Measurements from ENCODE around the gene ATP8A2.

ATP8A2 gene

DNA sequence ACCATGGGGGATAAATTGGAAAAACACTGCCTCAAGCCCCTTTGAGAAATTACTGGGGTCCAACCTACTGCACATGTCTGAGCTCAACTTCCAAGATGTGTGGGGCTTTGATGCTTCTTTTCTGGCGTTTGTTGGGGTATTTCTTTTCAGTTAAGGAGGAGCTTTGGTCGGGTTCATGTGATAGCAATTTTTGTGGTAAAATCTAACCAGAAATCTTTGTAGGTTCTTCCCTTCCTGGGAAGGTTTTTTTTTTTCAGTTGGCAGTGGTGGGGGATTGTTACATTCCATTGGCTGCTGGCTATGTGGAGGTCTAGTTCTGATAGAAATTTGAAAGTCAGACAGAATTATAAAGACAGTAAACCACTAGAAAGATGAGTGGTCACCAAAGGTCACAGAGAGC is 327.8 kb downstream of the ATP8A2 start:
- Histone ChIP-seq H3K9ac (ENCODE audit: low read length) (no peak overlapping the region), H3K79me1 (replicated peaks; ENCODE audit: low read length, poor library complexity, severe bottlenecking) (no peaks in the 10 kb centered on the region), H3K4me2 (ENCODE audit: low read length, poor library complexity, severe bottlenecking) (no peak overlapping the region), H2AK5ac (ENCODE audit: low read length, severe bottlenecking) (no peak overlapping the region), H3K23ac (ENCODE audit: low read length in 2 of 2) (no peak overlapping the region), H3K18ac (ENCODE audit: low read depth in 1 of 2, low read length in 2 of 2) (no peak overlapping the region), H3K4me3 (ENCODE audit: insufficient read depth in 1 of 2, low read depth in 1 of 2, low read length in 2 of 2) (no peak overlapping the region), H2BK120ac (ENCODE audit: low read depth, low read length) (no peak overlapping the region), H2AFZ (ENCODE audit: low read depth, low read length) (no peak overlapping the region), H3K4me1 (ENCODE audit: control insufficient read depth, insufficient read depth, low read depth, low read length) (peaks cover 2% of the 10 kb centered on the region), H3K9me3 (ENCODE audit: control insufficient read depth, low read length) (peaks cover 3% of the 10 kb centered on the region), H3K14ac (ENCODE audit: low read length in 2 of 2) (no peak overlapping the region), H2BK12ac (ENCODE audit: low read length in 2 of 2) (no peak overlapping the region), H3K4ac (ENCODE audit: low read depth in 1 of 2, low read length in 2 of 2) (no peak overlapping the region), H3K27me3 (ENCODE audit: control insufficient read depth in 1 of 2, insufficient read depth in 1 of 2, low read length in 2 of 2) (no peaks in the 10 kb centered on the region), H2BK5ac (ENCODE audit: low read depth, low read length, poor library complexity, severe bottlenecking) (no peak overlapping the region), H3K36me3 (ENCODE audit: control insufficient read depth in 1 of 2, insufficient read depth in 2 of 2, low read depth in 1 of 2, low read length in 2 of 2) (no peaks in the 10 kb centered on the region), H4K8ac (ENCODE audit: low read length) (no peak overlapping the region), H3K27ac (ENCODE audit: low read length, poor library complexity, severe bottlenecking) (no peak overlapping the region), H4K91ac (ENCODE audit: low read length) (no peak overlapping the region), H2BK15ac (ENCODE audit: low read depth, poor library complexity, severe bottlenecking) (no peak overlapping the region)
- no peak for DNase-seq
- WGBS = 57% methylated on average over 2 of the region's 2 CpGs

DNA sequence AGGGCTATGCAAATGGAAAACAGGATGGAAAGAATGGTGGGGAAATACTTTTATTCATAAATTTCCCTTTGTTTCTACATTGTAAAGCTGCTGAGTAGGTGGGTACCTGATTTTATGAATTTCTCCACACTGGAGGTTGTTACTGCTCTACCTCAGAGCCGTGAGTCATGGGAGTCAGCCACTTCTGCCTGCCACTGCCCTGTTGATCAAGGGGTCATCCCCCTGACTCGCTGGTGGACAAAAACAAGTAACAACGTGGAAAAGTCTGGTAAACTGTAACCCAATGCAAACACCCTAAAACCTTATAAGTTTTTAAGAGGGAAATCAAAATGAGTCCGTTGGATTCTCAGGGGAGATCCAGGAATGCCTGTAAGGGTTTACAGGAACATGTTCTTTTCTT is 329.5 kb downstream of the ATP8A2 start:
- Histone ChIP-seq H3K23ac (ENCODE audit: low read length in 2 of 2) (no peak overlapping the region), H3K9me3 (ENCODE audit: control insufficient read depth, low read length) (no peaks in the 10 kb centered on the region), H3K4me2 (ENCODE audit: low read length, poor library complexity, severe bottlenecking) (no peak overlapping the region), H2BK15ac (ENCODE audit: low read depth, poor library complexity, severe bottlenecking) (no peak overlapping the region), H2AK5ac (ENCODE audit: low read length, severe bottlenecking) (no peak overlapping the region), H2BK5ac (ENCODE audit: low read depth, low read length, poor library complexity, severe bottlenecking) (no peak overlapping the region), H2AFZ (ENCODE audit: low read depth, low read length) (no peak overlapping the region), H4K8ac (ENCODE audit: low read length) (no peak overlapping the region), H3K27me3 (ENCODE audit: control insufficient read depth in 1 of 2, insufficient read depth in 1 of 2, low read length in 2 of 2) (no peaks in the 10 kb centered on the region), H3K4me1 (ENCODE audit: control insufficient read depth, insufficient read depth, low read depth, low read length) (peaks cover 2% of the 10 kb centered on the region), H3K36me3 (ENCODE audit: control insufficient read depth in 1 of 2, insufficient read depth in 2 of 2, low read depth in 1 of 2, low read length in 2 of 2) (no peaks in the 10 kb centered on the region), H3K9ac (ENCODE audit: low read length) (no peak overlapping the region), H3K27ac (ENCODE audit: low read length, poor library complexity, severe bottlenecking) (no peak overlapping the region), H3K4ac (ENCODE audit: low read depth in 1 of 2, low read length in 2 of 2) (no peak overlapping the region), H4K91ac (ENCODE audit: low read length) (no peak overlapping the region), H3K18ac (ENCODE audit: low read depth in 1 of 2, low read length in 2 of 2) (no peak overlapping the region), H3K79me1 (replicated peaks; ENCODE audit: low read length, poor library complexity, severe bottlenecking) (no peaks in the 10 kb centered on the region), H3K14ac (ENCODE audit: low read length in 2 of 2) (no peak overlapping the region), H3K4me3 (ENCODE audit: insufficient read depth in 1 of 2, low read depth in 1 of 2, low read length in 2 of 2) (no peak overlapping the region), H2BK120ac (ENCODE audit: low read depth, low read length) (no peak overlapping the region), H2BK12ac (ENCODE audit: low read length in 2 of 2) (no peak overlapping the region)
- DNase-seq = no peak
- 71% methylated on average over 3 of the region's 4 CpGs for WGBS

- H3K18ac ChIP-seq (ENCODE audit: low read depth in 1 of 2, low read length in 2 of 2) = no peak overlapping the region
- no peak overlapping the region for H2AK5ac ChIP-seq (ENCODE audit: low read length, severe bottlenecking)
- no peaks in the 10 kb centered on the region for H3K27me3 ChIP-seq (ENCODE audit: control insufficient read depth in 1 of 2, insufficient read depth in 1 of 2, low read length in 2 of 2)
- no peak overlapping the region for H2AFZ ChIP-seq (ENCODE audit: low read depth, low read length)
- H3K4ac ChIP-seq (ENCODE audit: low read depth in 1 of 2, low read length in 2 of 2) = no peak overlapping the region
- WGBS = no CpG with 5 or more reads among the region's 2 CpGs
- no peak overlapping the region for H3K14ac ChIP-seq (ENCODE audit: low read length in 2 of 2)
- no peak overlapping the region for H4K8ac ChIP-seq (ENCODE audit: low read length)
- H3K4me1 ChIP-seq (ENCODE audit: control insufficient read depth, insufficient read depth, low read depth, low read length) = peaks cover 2% of the 10 kb centered on the region
- H3K9ac ChIP-seq (ENCODE audit: low read length) = no peak overlapping the region
- H2BK5ac ChIP-seq (ENCODE audit: low read depth, low read length, poor library complexity, severe bottlenecking) = no peak overlapping the region
- no peak overlapping the region for H4K91ac ChIP-seq (ENCODE audit: low read length)
- no peak overlapping the region for H2BK120ac ChIP-seq (ENCODE audit: low read depth, low read length)
- H3K36me3 ChIP-seq (ENCODE audit: control insufficient read depth in 1 of 2, insufficient read depth in 2 of 2, low read depth in 1 of 2, low read length in 2 of 2) = no peaks in the 10 kb centered on the region
- H3K79me1 ChIP-seq (replicated peaks; ENCODE audit: low read length, poor library complexity, severe bottlenecking) = no peaks in the 10 kb centered on the region
- no peaks in the 10 kb centered on the region for H3K9me3 ChIP-seq (ENCODE audit: control insufficient read depth, low read length)
- no peak overlapping the region for H3K23ac ChIP-seq (ENCODE audit: low read length in 2 of 2)
- no peak overlapping the region for H2BK15ac ChIP-seq (ENCODE audit: low read depth, poor library complexity, severe bottlenecking)
- DNase-seq = no peak
- H3K4me3 ChIP-seq (ENCODE audit: insufficient read depth in 1 of 2, low read depth in 1 of 2, low read length in 2 of 2) = no peak overlapping the region
- no peak overlapping the region for H2BK12ac ChIP-seq (ENCODE audit: low read length in 2 of 2)
- no peak overlapping the region for H3K27ac ChIP-seq (ENCODE audit: low read length, poor library complexity, severe bottlenecking)
- H3K4me2 ChIP-seq (ENCODE audit: low read length, poor library complexity, severe bottlenecking) = no peak overlapping the region
Measured at GRCh38 chr13:25702386-25702785, 330.6 kb downstream of the ATP8A2 start.

- Histone ChIP-seq H3K4me1 (ENCODE audit: control insufficient read depth, insufficient read depth, low read depth, low read length) (peaks cover 2% of the 10 kb centered on the region), H3K18ac (ENCODE audit: low read depth in 1 of 2, low read length in 2 of 2) (no peak overlapping the region), H2AK5ac (ENCODE audit: low read length, severe bottlenecking) (no peak overlapping the region), H3K9ac (ENCODE audit: low read length) (no peak overlapping the region), H3K27me3 (ENCODE audit: control insufficient read depth in 1 of 2, insufficient read depth in 1 of 2, low read length in 2 of 2) (no peaks in the 10 kb centered on the region), H4K91ac (ENCODE audit: low read length) (no peak overlapping the region), H3K4ac (ENCODE audit: low read depth in 1 of 2, low read length in 2 of 2) (no peak overlapping the region), H3K4me2 (ENCODE audit: low read length, poor library complexity, severe bottlenecking) (no peak overlapping the region), H3K23ac (ENCODE audit: low read length in 2 of 2) (no peak overlapping the region), H2AFZ (ENCODE audit: low read depth, low read length) (no peak overlapping the region), H3K27ac (ENCODE audit: low read length, poor library complexity, severe bottlenecking) (no peak overlapping the region), H3K36me3 (ENCODE audit: control insufficient read depth in 1 of 2, insufficient read depth in 2 of 2, low read depth in 1 of 2, low read length in 2 of 2) (no peaks in the 10 kb centered on the region), H2BK120ac (ENCODE audit: low read depth, low read length) (no peak overlapping the region), H4K8ac (ENCODE audit: low read length) (no peak overlapping the region), H2BK15ac (ENCODE audit: low read depth, poor library complexity, severe bottlenecking) (no peak overlapping the region), H3K9me3 (ENCODE audit: control insufficient read depth, low read length) (no peaks in the 10 kb centered on the region), H3K4me3 (ENCODE audit: insufficient read depth in 1 of 2, low read depth in 1 of 2, low read length in 2 of 2) (no peak overlapping the region), H2BK5ac (ENCODE audit: low read depth, low read length, poor library complexity, severe bottlenecking) (no peak overlapping the region), H2BK12ac (ENCODE audit: low read length in 2 of 2) (no peak overlapping the region), H3K14ac (ENCODE audit: low read length in 2 of 2) (no peak overlapping the region), H3K79me1 (replicated peaks; ENCODE audit: low read length, poor library complexity, severe bottlenecking) (no peaks in the 10 kb centered on the region)
- DNase-seq = no peak
- 72% methylated on average over 1 of the region's 1 CpG for WGBS
Measured at GRCh38 chr13:25707726-25708125, 336.0 kb downstream of the ATP8A2 start.
